ENCODE measurements around the gene HOXC10. TPM values are rescaled to one million over a fixed set of nuclear protein-coding genes. Genes with fewer than 3 reads are reported as not detected.

HOXC10 gene
- total RNA-seq, 1 experiment from 2014 or later, result 3.8 TPM

GRCh38 chr12:53944209-53944608, 40.7 kb upstream of the HOXC10 start:
- Histone ChIP-seq H3K4me3 (replicated peaks in 1 of 2; ENCODE audit: low read depth in 1 of 2, low read length in 2 of 2) (no peak overlapping the region), H3K4me2 (ENCODE audit: low read length) (no peak overlapping the region), H3K9ac (ENCODE audit: low read length) (no peak overlapping the region), H3K4me1 (ENCODE audit: control insufficient read depth in 1 of 2, insufficient read depth in 2 of 2, low read length in 2 of 2) (peaks cover 0 to under 1% of the 10 kb centered on the region in 2 experiments; a peak in 1 of 4 replicates), H3K27me3 (ENCODE audit: insufficient read depth, low read length) (no peaks in the 10 kb centered on the region), H3K9me2 (ENCODE audit: insufficient read depth) (no peaks in the 10 kb centered on the region), H2AFZ (ENCODE audit: low read depth, low read length, poor library complexity, severe bottlenecking) (no peak overlapping the region), H4K20me1 (ENCODE audit: insufficient read depth) (no peaks in the 10 kb centered on the region), H3K9me3 (ENCODE audit: control insufficient read depth in 1 of 2, insufficient read depth in 1 of 2, low read depth in 1 of 2, low read length in 2 of 2) (no peaks in the 10 kb centered on the region), H3K27ac (ENCODE audit: low read depth, low read length) (no peak overlapping the region), H3K79me2 (ENCODE audit: insufficient read depth, low read length) (no peaks in the 10 kb centered on the region), H3K36me3 (ENCODE audit: control insufficient read depth in 1 of 2, insufficient read depth in 2 of 2, low read length in 2 of 2) (no peaks in the 10 kb centered on the region)
- ChIA-PET RAD21 (ENCODE audit: low non-redundant PET in 1 of 2, low total read pairs in 2 of 2, uncharacterized antibody in 2 of 2, unreplicated experiment in 2 of 2) (no interaction called here), POLR2A (no interaction called here), CTCF (no interaction called here)
- BruUV-seq (replicated peaks), result no TSS peak
- DNase-seq (ENCODE audit: low read depth, low spot score), result no peak
- intact Hi-C loops (cut with micrococcal nuclease), result no loop called here
- ATAC-seq, result no peak
- TF ChIP-seq SP1 (IDR thresholded peaks at IDR 0.05; ENCODE audit: low read depth) (no peak), ZFX (IDR thresholded peaks at IDR 0.05) (no peak), SIN3A (IDR thresholded peaks at IDR 0.05; ENCODE audit: low read depth) (no peak), SRF (IDR thresholded peaks at IDR 0.05; ENCODE audit: low read depth) (no peak), ELF1 (IDR thresholded peaks at IDR 0.05; ENCODE audit: borderline replicate concordance, low read depth) (no peak), YY1 (IDR thresholded peaks at IDR 0.05; ENCODE audit: extremely low read depth, insufficient replicate concordance, low read depth, low read length) (no peak)

- intact Hi-C loops (cut with micrococcal nuclease), result no loop called here
- Histone ChIP-seq H3K27ac (ENCODE audit: low read depth, low read length) (no peak overlapping the region), H3K9me3 (ENCODE audit: control insufficient read depth in 1 of 2, insufficient read depth in 1 of 2, low read depth in 1 of 2, low read length in 2 of 2) (no peaks in the 10 kb centered on the region), H3K4me3 (replicated peaks in 1 of 2; ENCODE audit: low read depth in 1 of 2, low read length in 2 of 2) (no peak overlapping the region), H3K27me3 (ENCODE audit: insufficient read depth, low read length) (no peaks in the 10 kb centered on the region), H3K4me2 (ENCODE audit: low read length) (no peak overlapping the region), H4K20me1 (ENCODE audit: insufficient read depth) (no peaks in the 10 kb centered on the region), H2AFZ (ENCODE audit: low read depth, low read length, poor library complexity, severe bottlenecking) (no peak overlapping the region), H3K9ac (ENCODE audit: low read length) (no peak overlapping the region), H3K79me2 (ENCODE audit: insufficient read depth, low read length) (no peaks in the 10 kb centered on the region), H3K4me1 (ENCODE audit: control insufficient read depth in 1 of 2, insufficient read depth in 2 of 2, low read length in 2 of 2) (no peaks in the 10 kb centered on the region; a peak in 1 of 4 replicates), H3K9me2 (ENCODE audit: insufficient read depth) (no peaks in the 10 kb centered on the region), H3K36me3 (ENCODE audit: control insufficient read depth in 1 of 2, insufficient read depth in 2 of 2, low read length in 2 of 2) (no peaks in the 10 kb centered on the region)
- ChIA-PET RAD21 (ENCODE audit: low non-redundant PET in 1 of 2, low total read pairs in 2 of 2, uncharacterized antibody in 2 of 2, unreplicated experiment in 2 of 2) (no interaction called here), CTCF (no interaction called here), POLR2A (no interaction called here)
- DNase-seq (ENCODE audit: low read depth, low spot score) (no peak), ATAC-seq (no peak)
- no peak for TF ChIP-seq JUND (IDR thresholded peaks at IDR 0.05)
- no peak for TF ChIP-seq SRF (IDR thresholded peaks at IDR 0.05; ENCODE audit: low read depth)
- no peak for TF ChIP-seq FOSL1 (IDR thresholded peaks at IDR 0.05; ENCODE audit: low read depth)
- TF ChIP-seq CTCF (IDR thresholded peaks at IDR 0.05 in 2 of 3, conservative IDR thresholded peaks at IDR 0.05 in 1 of 3; ENCODE audit: borderline replicate concordance in 1 of 3, insufficient read depth in 1 of 3, low read depth in 2 of 3, low read length in 2 of 3), result no peak
- TF ChIP-seq SP1 (IDR thresholded peaks at IDR 0.05; ENCODE audit: low read depth), result no peak
- TF ChIP-seq EZH2 (IDR thresholded peaks at IDR 0.05), result no peak
- no TSS peak for BruUV-seq (replicated peaks)
Measured at GRCh38 chr12:53944907-53945847, 39.8 kb upstream of the HOXC10 start.
